K562 (cell line): ENCODE data around the gene TRIOBP. TPM values are rescaled to one million over a fixed set of nuclear protein-coding genes. Genes with fewer than 3 reads are reported as not detected.

Experiments
- CBFA2T3 ChIP-seq: fragments of 450-650 bp; IDR thresholded peaks from 2 replicates; pipeline ENCODE4 v1.6.1; 2017
- CC2D1A ChIP-seq: fragments of 450-650 bp; IDR thresholded peaks from 2 replicates; pipeline ENCODE4 v1.6.1; 2017; ENCODE audit warnings: mild to moderate bottlenecking
- DACH1 ChIP-seq: fragments of 450-650 bp; IDR thresholded peaks from 2 replicates; pipeline ENCODE4 v1.6.1; 2018; ENCODE audit not compliant: partially characterized antibody
- EP400 ChIP-seq: fragments of 450-650 bp; IDR thresholded peaks from 2 replicates; pipeline ENCODE4 v1.6.1; 2017; ENCODE audit warnings: antibody characterized with exemption, mild to moderate bottlenecking, moderate library complexity
- GABPB1 ChIP-seq: sonication (generic); formaldehyde crosslinking; IDR thresholded peaks from 2 replicates; pipeline ENCODE4 v1.8.0; 2022; ENCODE audit warnings: mild to moderate bottlenecking, missing genetic modification reagents
- KHSRP ChIP-seq: fragments of 450-650 bp; IDR thresholded peaks from 2 replicates; pipeline ENCODE4 v1.6.1; 2017
- MEIS2 ChIP-seq: fragments of 450-650 bp; IDR thresholded peaks from 2 replicates; pipeline ENCODE4 v1.6.1; 2014; ENCODE audit warnings: mild to moderate bottlenecking; ENCODE audit not compliant: partially characterized antibody
- NFATC3 ChIP-seq: fragments of 450-650 bp; IDR thresholded peaks from 2 replicates; pipeline ENCODE4 v1.6.1; 2017; ENCODE audit warnings: mild to moderate bottlenecking
- NR2F6 ChIP-seq: fragments of 450-650 bp; formaldehyde crosslinking; IDR thresholded peaks from 2 replicates; pipeline ENCODE4 v1.4.0; 2020; ENCODE audit warnings: mild to moderate bottlenecking
- PKNOX1 ChIP-seq: fragments of 450-650 bp; IDR thresholded peaks from 2 replicates; pipeline ENCODE4 v1.6.1; 2016
- POLR2G ChIP-seq: fragments of 200-400 bp; formaldehyde crosslinking; IDR thresholded peaks from 2 replicates; pipeline ENCODE4 v1.6.1; 2017; ENCODE audit warnings: low read depth, mild to moderate bottlenecking, antibody characterized with exemption, low read length, moderate library complexity
- POLR2H ChIP-seq: IDR thresholded peaks from 2 replicates; pipeline ENCODE4 v1.6.1; 2016; ENCODE audit warnings: missing genetic modification characterization, low read depth, mild to moderate bottlenecking, control low read depth, missing compliant biosample characterization, moderate library complexity
- POLR3A ChIP-seq: IDR thresholded peaks from 2 replicates; pipeline ENCODE4 v1.6.1; 2011; ENCODE audit warnings: borderline replicate concordance, mild to moderate bottlenecking, moderate library complexity; ENCODE audit not compliant: insufficient read length, insufficient read depth; ENCODE audit errors: extremely low read depth
- ZBED1 ChIP-seq: IDR thresholded peaks from 2 replicates; pipeline ENCODE4 v1.6.1; 2014
- ZNF584 ChIP-seq: fragments of 200-800 bp; sonication (Bioruptor generic); IDR thresholded peaks from 2 replicates; pipeline ENCODE4 v1.6.1; 2016; ENCODE audit warnings: low read depth, mild to moderate bottlenecking, missing genetic modification characterization, missing compliant biosample characterization
- polyA plus RNA-seq, 8 experiments: library from polyadenylated mRNA; depleted of rRNA in 4 of 8; stranded (reverse) in 5 of 8; unstranded in 3 of 8; fragments of >200 nt; fragmentation: Nextera tagmentation in 2 of 8; fragmentation: Illumina TruSeq in 1 of 8; extraction: Ambion mirVana in 2 of 8; extraction: Trizol in 1 of 8; gene quantifications; 2 replicates each; pipeline versions ENCODE4 v1.2.1 to v1.2.3, GENCODE V29; 2011 to 2014; ENCODE audit warnings: inconsistent platforms in 1 of 8, missing spikeins in 1 of 8
- total RNA-seq, 7 experiments: library from RNA; depleted of rRNA in 6 of 7; stranded (reverse); fragments of >200 nt in 6 of 7; fragmentation: Illumina TruSeq in 2 of 7; extraction: Trizol in 2 of 7; gene quantifications; 2 replicates each; pipeline versions ENCODE4 v1.2.1 to v1.2.3, GENCODE V29; 2011 to 2021; ENCODE audit warnings: low replicate concordance in 1 of 7
- TF ChIP-seq, protein P1 (sequence below): IDR thresholded peaks from 2 replicates; pipeline ENCODE4 v1.6.1; 2012; ENCODE audit warnings: low read depth, low read length, improper control_type of control experiment, borderline replicate concordance
- TF ChIP-seq, protein P2 (sequence below): fragments of 250-450 bp; sonication (Bioruptor Pico); IDR thresholded peaks from 2 replicates; pipeline ENCODE4 v1.8.0; 2021; ENCODE audit warnings: borderline replicate concordance, mild to moderate bottlenecking, moderate library complexity; ENCODE audit not compliant: poor library complexity, severe bottlenecking
- TF ChIP-seq, protein P3 (sequence below): fragments of 450-650 bp; IDR thresholded peaks from 2 replicates; pipeline ENCODE4 v1.7.1; 2018; ENCODE audit warnings: mild to moderate bottlenecking, low read depth; ENCODE audit not compliant: partially characterized antibody
- TF ChIP-seq, protein P4 (sequence below): fragments of 450-650 bp; IDR thresholded peaks from 2 replicates; pipeline ENCODE4 v1.6.1; 2017; ENCODE audit warnings: antibody characterized with exemption
- TF ChIP-seq, protein P5 (sequence below): fragments of 200-800 bp; sonication (Bioruptor generic); IDR thresholded peaks from 2 replicates; pipeline ENCODE4 v1.6.1; 2017; ENCODE audit warnings: missing genetic modification characterization, missing compliant biosample characterization

The TRIOBP gene
- total and polyA plus RNA-seq, 9 of the 15 experiments (the other 6 are each of a cell fraction or from before 2014, with no cell fraction given): 0.24 to 13.8 (median 5.5) TPM

DNA sequence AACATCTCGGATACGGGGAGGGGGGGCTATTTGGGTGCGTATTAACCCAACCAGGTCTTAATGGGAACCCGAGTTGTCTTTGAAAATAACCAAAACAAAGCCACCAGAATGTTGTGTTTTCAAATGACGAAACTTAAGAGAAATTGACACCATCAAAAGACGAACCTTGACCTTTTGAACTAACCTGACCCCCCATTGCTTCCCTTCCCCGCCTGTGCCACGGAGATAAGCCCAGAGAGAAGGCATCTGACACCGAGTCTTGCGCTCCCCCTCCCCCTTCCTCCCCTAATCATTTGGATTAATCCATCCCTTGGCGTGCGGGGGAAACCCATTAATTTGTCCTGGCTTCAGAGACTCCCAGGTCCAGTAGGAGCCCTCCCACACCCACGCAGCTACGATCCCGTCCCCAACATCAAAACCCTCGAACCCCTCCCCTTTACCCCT lies 106.4 kb downstream of the TRIOBP start (continued):
- TF ChIP-seq, protein P1, sequence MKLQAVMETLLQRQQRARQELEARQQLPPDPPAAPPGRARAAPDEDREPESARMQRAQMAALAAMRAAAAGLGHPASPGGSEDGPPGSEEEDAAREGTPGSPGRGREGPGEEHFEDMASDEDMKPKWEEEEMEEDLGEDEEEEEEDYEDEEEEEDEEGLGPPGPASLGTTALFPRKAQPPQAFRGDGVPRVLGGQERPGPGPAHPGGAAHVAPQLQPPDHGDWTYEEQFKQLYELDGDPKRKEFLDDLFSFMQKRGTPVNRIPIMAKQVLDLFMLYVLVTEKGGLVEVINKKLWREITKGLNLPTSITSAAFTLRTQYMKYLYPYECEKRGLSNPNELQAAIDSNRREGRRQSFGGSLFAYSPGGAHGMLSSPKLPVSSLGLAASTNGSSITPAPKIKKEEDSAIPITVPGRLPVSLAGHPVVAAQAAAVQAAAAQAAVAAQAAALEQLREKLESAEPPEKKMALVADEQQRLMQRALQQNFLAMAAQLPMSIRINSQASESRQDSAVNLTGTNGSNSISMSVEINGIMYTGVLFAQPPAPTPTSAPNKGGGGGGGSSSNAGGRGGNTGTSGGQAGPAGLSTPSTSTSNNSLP: peak; percentile 94
- TF ChIP-seq POLR3A (no peak), EP400 (peak; percentile 84), KHSRP (0 out of 2 replicates have a peak, but pooled peaks have one; percentile 52), POLR2H (peak; percentile 61; the same call in 1 of the 2 replicates), ZNF584 (CRISPR knock-in tag) (peak; percentile 72), MEIS2 (peak; percentile 75), NR2F6 (CRISPR knock-in tag) (peak; percentile 90), ZBED1 (0 out of 2 replicates have a peak, but pooled peaks have one; percentile 57), CBFA2T3 (peak; percentile 96), POLR2G (no peak), NFATC3 (no peak), DACH1 (peak; percentile 43), CC2D1A (peak; percentile 82), PKNOX1 (peak; percentile 72), GABPB1 (CRISPR knock-in tag) (peak; percentile 36; the same call in 1 of the 2 replicates)
- TF ChIP-seq, protein P2, sequence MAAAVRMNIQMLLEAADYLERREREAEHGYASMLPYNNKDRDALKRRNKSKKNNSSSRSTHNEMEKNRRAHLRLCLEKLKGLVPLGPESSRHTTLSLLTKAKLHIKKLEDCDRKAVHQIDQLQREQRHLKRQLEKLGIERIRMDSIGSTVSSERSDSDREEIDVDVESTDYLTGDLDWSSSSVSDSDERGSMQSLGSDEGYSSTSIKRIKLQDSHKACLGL: no peak
- TF ChIP-seq, protein P3, sequence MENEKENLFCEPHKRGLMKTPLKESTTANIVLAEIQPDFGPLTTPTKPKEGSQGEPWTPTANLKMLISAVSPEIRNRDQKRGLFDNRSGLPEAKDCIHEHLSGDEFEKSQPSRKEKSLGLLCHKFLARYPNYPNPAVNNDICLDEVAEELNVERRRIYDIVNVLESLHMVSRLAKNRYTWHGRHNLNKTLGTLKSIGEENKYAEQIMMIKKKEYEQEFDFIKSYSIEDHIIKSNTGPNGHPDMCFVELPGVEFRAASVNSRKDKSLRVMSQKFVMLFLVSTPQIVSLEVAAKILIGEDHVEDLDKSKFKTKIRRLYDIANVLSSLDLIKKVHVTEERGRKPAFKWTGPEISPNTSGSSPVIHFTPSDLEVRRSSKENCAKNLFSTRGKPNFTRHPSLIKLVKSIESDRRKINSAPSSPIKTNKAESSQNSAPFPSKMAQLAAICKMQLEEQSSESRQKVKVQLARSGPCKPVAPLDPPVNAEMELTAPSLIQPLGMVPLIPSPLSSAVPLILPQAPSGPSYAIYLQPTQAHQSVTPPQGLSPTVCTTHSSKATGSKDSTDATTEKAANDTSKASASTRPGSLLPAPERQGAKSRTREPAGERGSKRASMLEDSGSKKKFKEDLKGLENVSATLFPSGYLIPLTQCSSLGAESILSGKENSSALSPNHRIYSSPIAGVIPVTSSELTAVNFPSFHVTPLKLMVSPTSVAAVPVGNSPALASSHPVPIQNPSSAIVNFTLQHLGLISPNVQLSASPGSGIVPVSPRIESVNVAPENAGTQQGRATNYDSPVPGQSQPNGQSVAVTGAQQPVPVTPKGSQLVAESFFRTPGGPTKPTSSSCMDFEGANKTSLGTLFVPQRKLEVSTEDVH: peak; percentile 63
- TF ChIP-seq, protein P4, sequence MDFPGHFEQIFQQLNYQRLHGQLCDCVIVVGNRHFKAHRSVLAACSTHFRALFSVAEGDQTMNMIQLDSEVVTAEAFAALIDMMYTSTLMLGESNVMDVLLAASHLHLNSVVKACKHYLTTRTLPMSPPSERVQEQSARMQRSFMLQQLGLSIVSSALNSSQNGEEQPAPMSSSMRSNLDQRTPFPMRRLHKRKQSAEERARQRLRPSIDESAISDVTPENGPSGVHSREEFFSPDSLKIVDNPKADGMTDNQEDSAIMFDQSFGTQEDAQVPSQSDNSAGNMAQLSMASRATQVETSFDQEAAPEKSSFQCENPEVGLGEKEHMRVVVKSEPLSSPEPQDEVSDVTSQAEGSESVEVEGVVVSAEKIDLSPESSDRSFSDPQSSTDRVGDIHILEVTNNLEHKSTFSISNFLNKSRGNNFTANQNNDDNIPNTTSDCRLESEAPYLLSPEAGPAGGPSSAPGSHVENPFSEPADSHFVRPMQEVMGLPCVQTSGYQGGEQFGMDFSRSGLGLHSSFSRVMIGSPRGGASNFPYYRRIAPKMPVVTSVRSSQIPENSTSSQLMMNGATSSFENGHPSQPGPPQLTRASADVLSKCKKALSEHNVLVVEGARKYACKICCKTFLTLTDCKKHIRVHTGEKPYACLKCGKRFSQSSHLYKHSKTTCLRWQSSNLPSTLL: no peak
- TF ChIP-seq, protein P5, sequence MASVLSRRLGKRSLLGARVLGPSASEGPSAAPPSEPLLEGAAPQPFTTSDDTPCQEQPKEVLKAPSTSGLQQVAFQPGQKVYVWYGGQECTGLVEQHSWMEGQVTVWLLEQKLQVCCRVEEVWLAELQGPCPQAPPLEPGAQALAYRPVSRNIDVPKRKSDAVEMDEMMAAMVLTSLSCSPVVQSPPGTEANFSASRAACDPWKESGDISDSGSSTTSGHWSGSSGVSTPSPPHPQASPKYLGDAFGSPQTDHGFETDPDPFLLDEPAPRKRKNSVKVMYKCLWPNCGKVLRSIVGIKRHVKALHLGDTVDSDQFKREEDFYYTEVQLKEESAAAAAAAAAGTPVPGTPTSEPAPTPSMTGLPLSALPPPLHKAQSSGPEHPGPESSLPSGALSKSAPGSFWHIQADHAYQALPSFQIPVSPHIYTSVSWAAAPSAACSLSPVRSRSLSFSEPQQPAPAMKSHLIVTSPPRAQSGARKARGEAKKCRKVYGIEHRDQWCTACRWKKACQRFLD (CRISPR knock-in tag): peak; percentile 87
